Liver (tissue), 9 donors: ENCODE measurements around the gene OR4F15. TPM values are rescaled to one million over a fixed set of nuclear protein-coding genes. Genes with fewer than 3 reads are reported as not detected.
"Not testable (repeated sequence)": the region's sequence is repeated elsewhere in the genome, so short reads cannot be mapped to it uniquely, and the experiment has no call there.

Experiments
- DNase-seq: peaks from one replicate; pipeline ENCODE4 v3.0.0-alpha.2; 2017; ENCODE audit warnings: low spot score
- H3K27ac ChIP-seq, 2 donors: one replicate each; pipeline ENCODE4 v1.7.0; 2013; ENCODE audit warnings: inconsistent platforms in 2 of 2, low read length in 2 of 2, control low read depth in 1 of 2, low read depth in 1 of 2, mild to moderate bottlenecking in 1 of 2
- H3K27me3 ChIP-seq, 4 donors: one replicate each; pipeline versions ENCODE4 v1.6.1 to v1.7.0; 2013; ENCODE audit warnings: low read length in 3 of 4, inconsistent platforms in 1 of 4, mild to moderate bottlenecking in 1 of 4, moderate library complexity in 1 of 4; ENCODE audit not compliant: control insufficient read depth in 4 of 4, insufficient read depth in 4 of 4
- H3K36me3 ChIP-seq, 4 donors: one replicate each; pipeline versions ENCODE4 v1.6.1 to v1.7.0; 2013; ENCODE audit warnings: low read length in 3 of 4, mild to moderate bottlenecking in 3 of 4, low read depth in 1 of 4, moderate library complexity in 1 of 4; ENCODE audit not compliant: control insufficient read depth in 4 of 4, insufficient read depth in 3 of 4
- H3K4me1 ChIP-seq, 4 donors: one replicate each; pipeline versions ENCODE4 v1.6.1 to v1.7.0; 2013; ENCODE audit warnings: low read length in 3 of 4, mild to moderate bottlenecking in 3 of 4, moderate library complexity in 1 of 4; ENCODE audit not compliant: control insufficient read depth in 4 of 4, insufficient read depth in 4 of 4
- H3K4me3 ChIP-seq, 3 donors: one replicate each; pipeline versions ENCODE4 v1.6.1 to v1.7.0; 2013; ENCODE audit warnings: low read length in 3 of 3, control low read depth in 1 of 3, low read depth in 1 of 3, mild to moderate bottlenecking in 1 of 3
- H3K9ac ChIP-seq, 2 donors: one replicate each; pipeline ENCODE4 v1.7.0; 2013; ENCODE audit warnings: low read length in 2 of 2, mild to moderate bottlenecking in 2 of 2, moderate library complexity in 2 of 2, control low read depth in 1 of 2, low read depth in 1 of 2
- H3K9me3 ChIP-seq, 4 donors: one replicate each; pipeline versions ENCODE4 v1.6.1 to v1.7.0; 2013; ENCODE audit warnings: low read length in 3 of 4; ENCODE audit not compliant: control insufficient read depth in 4 of 4
- FOXA1 ChIP-seq: IDR thresholded peaks from 2 replicates; pipeline ENCODE4 v1.6.1; 2016; ENCODE audit warnings: antibody characterized with exemption
- FOXA2 ChIP-seq: IDR thresholded peaks from 2 replicates; pipeline ENCODE4 v1.6.1; 2016; ENCODE audit warnings: antibody characterized with exemption
- GABPA ChIP-seq, 2 donors: IDR thresholded peaks in 1 of 2; conservative IDR thresholded peaks in 1 of 2; 2 replicates each; pipeline ENCODE4 v1.6.1; 2016; ENCODE audit warnings: antibody characterized with exemption in 2 of 2, mild to moderate bottlenecking in 1 of 2, moderate library complexity in 1 of 2
- HNF4A ChIP-seq, 2 donors: conservative IDR thresholded peaks; 2 replicates each; pipeline ENCODE4 v1.6.1; 2016; ENCODE audit warnings: antibody characterized with exemption in 2 of 2, mild to moderate bottlenecking in 2 of 2
- HNF4G ChIP-seq: IDR thresholded peaks from 2 replicates; pipeline ENCODE4 v1.6.1; 2016; ENCODE audit warnings: antibody characterized with exemption
- RAD21 ChIP-seq, 2 donors: IDR thresholded peaks; 2 replicates each; pipeline ENCODE4 v1.6.1; 2016; ENCODE audit warnings: antibody characterized with exemption in 2 of 2, mild to moderate bottlenecking in 2 of 2
- SP1 ChIP-seq: IDR thresholded peaks from 2 replicates; pipeline ENCODE4 v1.6.1; 2018; ENCODE audit warnings: antibody characterized with exemption, mild to moderate bottlenecking
- TAF1 ChIP-seq: conservative IDR thresholded peaks from 2 replicates; pipeline ENCODE4 v1.6.1; 2016; ENCODE audit warnings: antibody characterized with exemption, mild to moderate bottlenecking
- YY1 ChIP-seq: IDR thresholded peaks from 2 replicates; pipeline ENCODE4 v1.6.1; 2016; ENCODE audit warnings: antibody characterized with exemption, mild to moderate bottlenecking
- WGBS: extraction: QIAGEN DNeasy Blood & Tissue Kit; methylation state at CpG from one replicate; pipeline ENCODE4 v1.1.7; 2013; 5-methylcytosine and 5-hydroxymethylcytosine counted together
- polyA plus RNA-seq, 2 donors: library from polyadenylated mRNA; stranded (reverse) in 1 of 2; unstranded in 1 of 2; fragments of 200-250 nt in 1 of 2; fragments of >200 nt in 1 of 2; fragmentation: Nextera tagmentation in 1 of 2; extraction: Ambion mirVana in 1 of 2; gene quantifications; one replicate each; pipeline versions ENCODE4 v1.2.1 to v1.2.3, GENCODE V29; 2013 to 2015
- total RNA-seq, 2 donors: library from RNA; depleted of rRNA; stranded (reverse); fragments of >200 nt; gene quantifications; one replicate each; pipeline ENCODE4 v1.2.3, GENCODE V29; 2014
- TF ChIP-seq, protein P1 (sequence below): IDR thresholded peaks from 2 replicates; pipeline ENCODE4 v1.6.1; 2016; ENCODE audit warnings: antibody characterized with exemption, mild to moderate bottlenecking
- TF ChIP-seq, protein P2 (sequence below): IDR thresholded peaks from 2 replicates; pipeline ENCODE4 v1.6.1; 2016; ENCODE audit warnings: antibody characterized with exemption
- TF ChIP-seq, protein P3 (sequence below): IDR thresholded peaks from 2 replicates; pipeline ENCODE4 v1.6.1; 2016; ENCODE audit warnings: antibody characterized with exemption
- donor health status: healthy.
- donor health status: healthy.
- donor health status: healthy.
- donor health status: healthy.
- donor health status: healthy.

Gene OR4F15
- total and polyA plus RNA-seq, 4 donors, result not detected

DNA sequence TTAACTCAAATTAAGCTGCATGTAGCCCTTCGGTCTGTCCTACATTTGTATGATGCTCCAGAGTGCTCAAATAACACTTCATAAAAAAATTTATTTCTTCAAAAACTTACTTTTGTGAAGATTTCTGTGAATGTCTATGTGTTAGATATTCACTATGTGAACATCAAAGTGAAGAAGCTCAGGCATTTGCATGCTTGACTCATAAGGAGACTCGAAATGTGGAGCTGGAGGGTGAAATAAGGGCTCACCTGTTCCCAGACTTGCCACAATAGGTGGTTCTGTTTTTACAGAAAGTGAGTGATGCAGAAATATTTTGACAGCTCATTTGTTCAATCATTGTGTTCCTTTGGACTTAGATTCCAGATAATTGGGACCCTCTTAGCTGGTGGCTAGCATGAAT lies 25.6 kb upstream of the OR4F15 start:
- H3K9me3 ChIP-seq, H3K9ac ChIP-seq: not testable (repeated sequence)
- 89% methylated on average over 2 of the region's 2 CpGs for WGBS

DNA sequence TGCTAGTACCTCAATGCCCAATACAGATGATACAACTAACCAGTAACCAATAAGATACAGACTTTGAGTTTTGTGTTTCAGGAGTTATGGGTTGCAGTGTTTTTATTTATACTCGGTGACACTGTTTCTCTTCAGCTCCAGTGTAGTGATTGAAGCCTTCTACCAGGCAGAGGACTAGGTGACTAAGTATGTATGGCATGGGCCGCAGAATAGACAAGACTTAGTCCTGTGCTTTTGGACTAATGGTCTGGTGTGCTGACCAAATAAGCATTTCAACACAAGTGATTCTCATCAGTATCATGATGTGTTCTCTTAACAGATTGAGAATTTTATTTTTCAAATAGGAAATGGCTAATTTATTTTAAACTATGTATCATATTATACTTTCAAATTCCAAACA lies 24.0 kb upstream of the OR4F15 start:
- not testable (repeated sequence) for H3K4me1 ChIP-seq, H3K27me3 ChIP-seq, H3K27ac ChIP-seq, H3K4me3 ChIP-seq, H3K9ac ChIP-seq, H3K36me3 ChIP-seq, H3K9me3 ChIP-seq, DNase-seq
- WGBS, result 81% methylated on average over 2 of the region's 2 CpGs

More for the DNA sequence above, 25.6 kb upstream of the OR4F15 start:
- DNase-seq, H3K27ac ChIP-seq, H3K4me1 ChIP-seq, H3K27me3 ChIP-seq, H3K36me3 ChIP-seq, H3K4me3 ChIP-seq: not testable (repeated sequence)

DNA sequence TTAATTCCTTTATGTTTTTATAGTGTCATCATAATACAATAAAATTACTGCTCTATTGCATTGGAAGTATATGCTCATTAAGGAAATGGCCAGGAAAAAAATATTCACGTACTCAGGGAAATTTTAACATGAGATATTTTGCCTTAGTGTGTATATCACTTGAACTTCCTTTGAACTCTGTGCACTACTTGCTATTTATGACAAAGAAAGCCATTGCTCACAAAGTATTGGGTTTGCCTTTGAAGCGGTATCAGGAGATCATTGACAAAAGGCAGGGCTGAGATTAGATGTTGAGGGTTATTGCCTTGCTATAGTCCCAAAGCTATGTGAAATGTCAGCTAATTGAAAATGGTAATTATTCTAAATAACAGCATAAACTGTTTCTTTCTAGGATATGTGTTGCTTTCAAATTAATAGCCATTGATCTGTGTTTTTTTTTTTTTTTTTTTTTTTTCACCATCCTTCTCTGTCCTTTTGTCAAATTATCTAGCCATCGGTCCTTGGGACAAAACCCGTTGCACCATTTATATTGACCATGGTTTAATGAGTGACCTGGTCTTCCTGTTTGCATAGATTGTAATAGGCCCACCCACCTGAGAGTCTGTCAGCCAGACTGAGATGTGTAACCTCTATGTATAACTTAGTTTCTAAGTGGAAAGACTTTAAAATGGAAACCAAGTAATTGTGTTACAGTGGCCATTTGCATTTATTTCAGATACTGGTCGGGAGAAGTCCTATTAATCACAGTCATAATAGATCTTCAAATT lies 23.3 kb upstream of the OR4F15 start:
- whole genome bisulfite sequencing, result 39% methylated on average over 5 of the region's 5 CpGs
- H3K27ac ChIP-seq, H3K9ac ChIP-seq, DNase-seq, H3K36me3 ChIP-seq, H3K27me3 ChIP-seq, H3K4me1 ChIP-seq, H3K9me3 ChIP-seq, H3K4me3 ChIP-seq: not testable (repeated sequence)

DNA sequence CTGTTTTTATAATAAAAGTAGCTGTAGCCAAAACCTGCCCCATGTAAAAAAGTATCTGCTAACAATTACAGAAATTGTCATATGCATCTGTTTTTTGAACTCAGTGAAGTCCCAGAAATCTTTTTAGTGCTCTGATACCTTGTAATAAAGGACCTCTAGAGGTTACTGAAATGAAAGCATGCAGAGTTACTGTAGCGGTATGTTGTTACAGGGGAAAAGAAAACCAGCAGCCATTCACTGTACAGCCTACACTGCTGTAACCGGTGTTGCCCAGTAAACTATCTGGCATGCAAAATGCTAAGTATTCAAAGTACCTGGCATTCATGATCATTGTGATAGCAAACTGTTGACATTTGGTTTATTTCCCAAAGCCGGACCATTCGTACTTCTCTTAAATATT lies 21.3 kb upstream of the OR4F15 start:
- not testable (repeated sequence) for H3K4me3 ChIP-seq, H3K9ac ChIP-seq, DNase-seq, H3K27ac ChIP-seq, H3K36me3 ChIP-seq, H3K4me1 ChIP-seq, H3K9me3 ChIP-seq, H3K27me3 ChIP-seq
- WGBS, result 85% methylated on average over 1 of the region's 4 CpGs

DNA sequence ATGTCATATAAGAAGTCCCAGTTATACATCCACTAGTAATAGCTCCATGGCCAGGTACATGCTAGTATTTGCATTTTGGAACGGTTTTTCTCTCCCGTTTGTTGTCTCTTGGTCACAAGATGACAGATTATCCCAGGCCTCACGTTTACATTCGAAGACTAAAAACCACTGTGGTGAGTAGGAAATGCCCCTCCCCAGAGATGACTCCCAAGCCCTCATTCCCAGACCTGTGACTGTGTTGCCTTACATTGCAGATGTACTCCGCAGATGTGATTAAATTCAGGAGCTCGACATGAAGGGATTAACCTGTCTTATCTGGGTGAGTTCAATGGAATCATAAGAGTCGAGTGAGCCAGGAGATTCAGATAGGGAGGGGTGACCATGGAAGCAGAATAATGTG lies 18.0 kb upstream of the OR4F15 start:
- not testable (repeated sequence) for H3K9ac ChIP-seq, H3K4me1 ChIP-seq, H3K4me3 ChIP-seq, H3K36me3 ChIP-seq, DNase-seq, H3K27ac ChIP-seq, H3K27me3 ChIP-seq, H3K9me3 ChIP-seq
- WGBS, result 63% methylated on average over 7 of the region's 7 CpGs

DNA sequence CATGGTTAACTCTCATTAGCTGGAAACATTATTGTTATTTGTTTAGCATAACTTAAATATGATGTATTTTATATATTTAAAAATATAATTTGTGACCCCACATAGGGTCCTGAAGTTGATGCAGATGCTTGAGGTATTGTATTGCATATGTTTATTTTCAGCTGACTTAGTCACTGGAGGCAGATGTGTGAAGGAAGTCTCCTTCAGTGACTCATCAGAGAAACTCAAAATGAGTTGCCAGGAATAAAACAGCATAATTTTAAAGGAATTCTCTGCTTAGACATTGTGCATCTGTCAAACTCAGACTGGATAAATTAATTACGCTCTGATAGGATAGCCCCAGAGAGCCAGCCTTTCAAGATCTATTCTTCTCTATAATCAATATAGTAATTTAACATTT lies 16.5 kb upstream of the OR4F15 start:
- H3K27me3 ChIP-seq, result no peaks in the 10 kb centered on the region
- no peak overlapping the region for H3K9ac ChIP-seq
- WGBS, result 76% methylated on average over 1 of the region's 1 CpG
- no peak for DNase-seq
- H3K4me3 ChIP-seq, result no peak overlapping the region
- no peaks in the 10 kb centered on the region for H3K9me3 ChIP-seq
- H3K27ac ChIP-seq, result no peak overlapping the region
- H3K4me1 ChIP-seq, result no peaks in the 10 kb centered on the region
- H3K36me3 ChIP-seq, result no peaks in the 10 kb centered on the region
- TF ChIP-seq TAF1 (no peak), HNF4A (conservative IDR thresholded peaks at IDR 0.05) (no peak), YY1 (no peak), FOXA2 (no peak), RAD21 (IDR thresholded peaks at IDR 0.05) (no peak), SP1 (no peak), HNF4G (no peak), FOXA1 (no peak), GABPA (IDR thresholded peaks at IDR 0.05 in 1 of 2, conservative IDR thresholded peaks at IDR 0.05 in 1 of 2) (no peak)
- TF ChIP-seq, protein P1, sequence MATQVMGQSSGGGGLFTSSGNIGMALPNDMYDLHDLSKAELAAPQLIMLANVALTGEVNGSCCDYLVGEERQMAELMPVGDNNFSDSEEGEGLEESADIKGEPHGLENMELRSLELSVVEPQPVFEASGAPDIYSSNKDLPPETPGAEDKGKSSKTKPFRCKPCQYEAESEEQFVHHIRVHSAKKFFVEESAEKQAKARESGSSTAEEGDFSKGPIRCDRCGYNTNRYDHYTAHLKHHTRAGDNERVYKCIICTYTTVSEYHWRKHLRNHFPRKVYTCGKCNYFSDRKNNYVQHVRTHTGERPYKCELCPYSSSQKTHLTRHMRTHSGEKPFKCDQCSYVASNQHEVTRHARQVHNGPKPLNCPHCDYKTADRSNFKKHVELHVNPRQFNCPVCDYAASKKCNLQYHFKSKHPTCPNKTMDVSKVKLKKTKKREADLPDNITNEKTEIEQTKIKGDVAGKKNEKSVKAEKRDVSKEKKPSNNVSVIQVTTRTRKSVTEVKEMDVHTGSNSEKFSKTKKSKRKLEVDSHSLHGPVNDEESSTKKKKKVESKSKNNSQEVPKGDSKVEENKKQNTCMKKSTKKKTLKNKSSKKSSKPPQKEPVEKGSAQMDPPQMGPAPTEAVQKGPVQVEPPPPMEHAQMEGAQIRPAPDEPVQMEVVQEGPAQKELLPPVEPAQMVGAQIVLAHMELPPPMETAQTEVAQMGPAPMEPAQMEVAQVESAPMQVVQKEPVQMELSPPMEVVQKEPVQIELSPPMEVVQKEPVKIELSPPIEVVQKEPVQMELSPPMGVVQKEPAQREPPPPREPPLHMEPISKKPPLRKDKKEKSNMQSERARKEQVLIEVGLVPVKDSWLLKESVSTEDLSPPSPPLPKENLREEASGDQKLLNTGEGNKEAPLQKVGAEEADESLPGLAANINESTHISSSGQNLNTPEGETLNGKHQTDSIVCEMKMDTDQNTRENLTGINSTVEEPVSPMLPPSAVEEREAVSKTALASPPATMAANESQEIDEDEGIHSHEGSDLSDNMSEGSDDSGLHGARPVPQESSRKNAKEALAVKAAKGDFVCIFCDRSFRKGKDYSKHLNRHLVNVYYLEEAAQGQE, result no peak
- TF ChIP-seq, protein P2, sequence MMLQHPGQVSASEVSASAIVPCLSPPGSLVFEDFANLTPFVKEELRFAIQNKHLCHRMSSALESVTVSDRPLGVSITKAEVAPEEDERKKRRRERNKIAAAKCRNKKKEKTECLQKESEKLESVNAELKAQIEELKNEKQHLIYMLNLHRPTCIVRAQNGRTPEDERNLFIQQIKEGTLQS, result no peak
- TF ChIP-seq, protein P3, sequence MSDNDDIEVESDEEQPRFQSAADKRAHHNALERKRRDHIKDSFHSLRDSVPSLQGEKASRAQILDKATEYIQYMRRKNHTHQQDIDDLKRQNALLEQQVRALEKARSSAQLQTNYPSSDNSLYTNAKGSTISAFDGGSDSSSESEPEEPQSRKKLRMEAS, result no peak
